B cell (primary cell): ENCODE data around the gene TMEM80. TPM values are rescaled to one million over a fixed set of nuclear protein-coding genes. Genes with fewer than 3 reads are reported as not detected.
A peak's percentile ranks its signal among the peaks of the same experiment; 100 is the strongest.

Experiments used
- ATAC-seq: fragments of 200-7000 bp; cut with Tn5 transposase; one replicate; pipeline ENCODE4 v1.10.0; 2021; ENCODE audit warnings: low read depth, mild to moderate bottlenecking, moderate number of reproducible peaks, moderate library complexity
- CTCF ChIA-PET: fragments of 350-600 bp; sonication (Branson Sonifier 250); formaldehyde crosslinking; loops from one replicate; lab custom pipeline; 2021; ENCODE audit warnings: antibody characterized with exemption, inconsistent platforms; lab: Charles Lee
- POLR2A ChIA-PET: fragments of 350-600 bp; sonication (Branson Sonifier 250); formaldehyde crosslinking; loops from one replicate; lab custom pipeline; 2021; ENCODE audit warnings: antibody characterized with exemption; lab: Charles Lee
- DNase-seq: peaks from one replicate; pipeline ENCODE4 v3.0.0; 2013
- H2AFZ ChIP-seq: 2 replicates; pipeline ENCODE4 v1.6.1; 2012; ENCODE audit warnings: mild to moderate bottlenecking, low read depth, low read length; ENCODE audit not compliant: insufficient read depth, poor library complexity, severe bottlenecking
- H3K27ac ChIP-seq, 2 donors: 1 replicate in 1 of 2; 2 replicates in 1 of 2; pipeline ENCODE4 v1.5.1; 2012 to 2013; ENCODE audit warnings: low read length in 2 of 2, mild to moderate bottlenecking in 2 of 2, moderate library complexity in 1 of 2
- H3K27me3 ChIP-seq, 4 experiments: fragments of 200-600 bp in 1 of 4; sonication (generic) in 1 of 4; replicated peaks in 1 of 4; 1 replicate in 2 of 4; 2 replicates in 2 of 4; pipeline versions ENCODE4 v1.6.1 to v1.7.0; 2013 to 2016; ENCODE audit warnings: low read length in 3 of 4, mild to moderate bottlenecking in 2 of 4, mixed read lengths in 1 of 4, moderate library complexity in 1 of 4; ENCODE audit not compliant: insufficient read depth in 4 of 4, control insufficient read depth in 3 of 4; ENCODE audit errors: control extremely low read depth in 1 of 4
- H3K36me3 ChIP-seq, 2 experiments: replicated peaks in 1 of 2; 1 replicate in 1 of 2; 2 replicates in 1 of 2; pipeline versions ENCODE4 v1.6.1 to v1.7.1; 2013; ENCODE audit warnings: low read length in 1 of 2; ENCODE audit not compliant: insufficient read depth in 2 of 2, control insufficient read depth in 1 of 2; ENCODE audit errors: control extremely low read depth in 1 of 2, extremely low read depth in 1 of 2
- H3K4me1 ChIP-seq, 2 donors: fragments of 200-600 bp in 1 of 2; sonication (generic) in 1 of 2; 1 replicate in 1 of 2; 2 replicates in 1 of 2; pipeline versions ENCODE4 v1.5.1 to v1.6.1; 2013 to 2017; ENCODE audit warnings: low read length in 2 of 2; ENCODE audit not compliant: control insufficient read depth in 2 of 2, insufficient read depth in 2 of 2
- H3K4me2 ChIP-seq: replicated peaks from 2 replicates; pipeline ENCODE3; 2012; ENCODE audit warnings: mild to moderate bottlenecking, low read depth, low read length; ENCODE audit not compliant: poor library complexity, severe bottlenecking
- H3K4me3 ChIP-seq, 5 experiments: fragments of 200-600 bp in 1 of 5; sonication (generic) in 1 of 5; 1 replicate in 3 of 5; 2 replicates in 2 of 5; pipeline versions ENCODE4 v1.5.1 to v1.7.0; 2011 to 2016; ENCODE audit warnings: low read length in 4 of 5, mild to moderate bottlenecking in 4 of 5, low read depth in 2 of 5, control low read depth in 1 of 5, moderate library complexity in 1 of 5; ENCODE audit not compliant: insufficient read depth in 1 of 5; ENCODE audit errors: control extremely low read depth in 1 of 5, extremely low read depth in 1 of 5
- H3K79me2 ChIP-seq: fragments of 200-600 bp; sonication (generic); one replicate; pipeline ENCODE4 v1.6.0; 2016; ENCODE audit warnings: low read length; ENCODE audit not compliant: control insufficient read depth, insufficient read depth
- H3K9ac ChIP-seq: fragments of 200-600 bp; sonication (generic); 2 replicates; pipeline ENCODE4 v1.6.1; 2017; ENCODE audit warnings: mild to moderate bottlenecking, low read length, moderate library complexity
- H3K9me3 ChIP-seq, 3 donors: one replicate each; pipeline versions ENCODE4 v1.6.1 to v1.7.1; 2013; ENCODE audit warnings: low read length in 2 of 3; ENCODE audit not compliant: control insufficient read depth in 2 of 3, insufficient read depth in 1 of 3; ENCODE audit errors: control extremely low read depth in 1 of 3
- H4K20me1 ChIP-seq: 2 replicates; pipeline ENCODE4 v1.6.0; 2012; ENCODE audit warnings: mild to moderate bottlenecking, low read length; ENCODE audit not compliant: insufficient read depth, control insufficient read depth, poor library complexity, severe bottlenecking
- H3K27ac Mint-ChIP-seq: one replicate; pipeline ENCODE4 v1.8.0; 2021; ENCODE audit warnings: mixed read lengths
- H3K27me3 Mint-ChIP-seq: one replicate; pipeline ENCODE4 v1.8.0; 2021; ENCODE audit warnings: mixed read lengths
- H3K4me1 Mint-ChIP-seq: one replicate; pipeline ENCODE4 v1.8.0; 2021; ENCODE audit warnings: mixed read lengths
- H3K4me3 Mint-ChIP-seq: one replicate; pipeline ENCODE4 v1.8.0; 2021; ENCODE audit warnings: mixed read lengths
- H3K9me3 Mint-ChIP-seq: one replicate; pipeline ENCODE4 v1.8.0; 2022; ENCODE audit warnings: mixed read lengths; ENCODE audit not compliant: insufficient read depth
- CTCF ChIP-seq: fragments of 200-600 bp; IDR thresholded peaks from one replicate; pipeline ENCODE4 v1.8.0; 2022; ENCODE audit warnings: antibody characterized with exemption, mild to moderate bottlenecking
- EZH2 ChIP-seq: IDR thresholded peaks from 2 replicates; pipeline ENCODE4 v1.6.1; 2012; ENCODE audit warnings: borderline replicate concordance, low read depth, mild to moderate bottlenecking, moderate library complexity, low read length; ENCODE audit not compliant: insufficient read depth, poor library complexity, severe bottlenecking
- WGBS: methylation state at CpG from one replicate; pipeline ENCODE4 v1.1.5; 2013; ENCODE audit warnings: missing lambda C conversion rate; ENCODE audit not compliant: insufficient coverage; 5-methylcytosine and 5-hydroxymethylcytosine counted together
- intact Hi-C: fragments of 100-400 bp; cut with micrococcal nuclease; formaldehyde crosslinking; loops from one replicate; pipeline ENCODE4 v1.10.0; 2022
- polyA plus RNA-seq: library from polyadenylated mRNA; depleted of rRNA; stranded (reverse); fragments of >200 nt; gene quantifications from 2 replicates; pipeline ENCODE4 v1.2.3, GENCODE V29; 2012
- total RNA-seq, 2 donors: library from RNA; stranded (reverse); fragments of 120-200 nt in 1 of 2; gene quantifications; 1 replicate in 1 of 2; 2 replicates in 1 of 2; pipeline versions ENCODE4 v1.2.3 to v1.2.4, GENCODE V29; 2013 to 2022

Gene TMEM80
- total and polyA plus RNA-seq, 2 donors (not counting 1 experiment from before 2014, with no cell fraction given) = 72.5 to 84.1 TPM

- Histone ChIP-seq H3K9me3 (no peaks in the 10 kb centered on the region), H3K27ac (no peak overlapping the region), H3K4me2 (peak overlapping the region; percentile 94), H4K20me1 (peaks cover 9% of the 10 kb centered on the region), H3K4me3 (no peak overlapping the region), H3K4me1 (peaks cover 34 to 56% of the 10 kb centered on the region in 2 donors), H3K36me3 (no peaks in the 10 kb centered on the region), H3K27me3 (peaks cover 0 to 47% (median 2%) of the 10 kb centered on the region in 4 experiments), H2AFZ (no peak overlapping the region), H3K79me2 (no peaks in the 10 kb centered on the region), H3K9ac (no peak overlapping the region)
- peaks cover 4% of the 10 kb centered on the region for H3K27me3 Mint-ChIP-seq
- peaks cover 28% of the 10 kb centered on the region for H3K4me1 Mint-ChIP-seq
- intact Hi-C loops = loop anchor here (5.0 to 10.0 kb wide), 3 partner anchors 72 to 188 kb away; partner anchors contain the start of genes HRAS, IRF7, LRRC56 and SLC25A22
- no peak for ATAC-seq
- no peak for TF ChIP-seq EZH2
- no peak for TF ChIP-seq CTCF
- H3K4me3 Mint-ChIP-seq = peak overlapping the region; percentile 74
- H3K27ac Mint-ChIP-seq = no peak overlapping the region
- H3K9me3 Mint-ChIP-seq = no peaks in the 10 kb centered on the region
- 89% methylated on average over 14 of the region's 18 CpGs for WGBS
- CTCF ChIA-PET = interaction anchor here (0.5 to 8.2 kb wide), 10 partner anchors 19 to 205 kb away, joined by 4 to 104 read pairs (median 6); partner anchors contain the start of genes DEAF1, LRRC56 and TMEM80
- DNase-seq = no peak
- POLR2A ChIA-PET = interaction anchor here (8.2 kb wide), 1 partner anchor 30 kb away, joined by 105 read pairs; the partner anchor contains the start of genes DEAF1 and TMEM80
Measured at GRCh38 chr11:724778-725386, 29.3 kb downstream of the TMEM80 start.
